GM12878 (cell line): ENCODE measurements around the gene HSP90AB1. TPM values are rescaled to one million over a fixed set of nuclear protein-coding genes. Genes with fewer than 3 reads are reported as not detected.

Source experiments
- BMI1 ChIP-seq: fragments of 450-650 bp; IDR thresholded peaks from 2 replicates; pipeline ENCODE4 v1.6.1; 2016; ENCODE audit warnings: mild to moderate bottlenecking, moderate library complexity, borderline replicate concordance
- DPF2 ChIP-seq: fragments of 450-650 bp; IDR thresholded peaks from 2 replicates; pipeline ENCODE4 v1.6.1; 2017; ENCODE audit warnings: mild to moderate bottlenecking
- EGR1 ChIP-seq, 2 experiments: IDR thresholded peaks; 1 replicate in 1 of 2; 2 replicates in 1 of 2; pipeline ENCODE4 v1.6.1; 2011 to 2012; ENCODE audit warnings: low read depth in 2 of 2, low read length in 2 of 2, borderline replicate concordance in 1 of 2, mild to moderate bottlenecking in 1 of 2, moderate library complexity in 1 of 2
- MEF2A ChIP-seq: IDR thresholded peaks from 2 replicates; pipeline ENCODE4 v1.6.1; 2011; ENCODE audit warnings: low read depth, mild to moderate bottlenecking, low read length, moderate library complexity; ENCODE audit not compliant: insufficient read depth
- MYC ChIP-seq: IDR thresholded peaks from 2 replicates; pipeline ENCODE4 v1.6.1; 2011; ENCODE audit warnings: mild to moderate bottlenecking, low read length, moderate library complexity, inconsistent platforms; ENCODE audit not compliant: insufficient read depth, insufficient replicate concordance, insufficient read length, severe bottlenecking
- NFIC ChIP-seq: IDR thresholded peaks from 2 replicates; pipeline ENCODE4 v1.6.1; 2012; ENCODE audit warnings: low read depth, mild to moderate bottlenecking, inconsistent platforms, low read length, moderate library complexity
- RAD21 ChIP-seq: IDR thresholded peaks from 2 replicates; pipeline ENCODE4 v1.6.1; 2011; ENCODE audit warnings: mild to moderate bottlenecking, low read depth, low read length, moderate library complexity; ENCODE audit not compliant: insufficient read depth
- SP1 ChIP-seq: IDR thresholded peaks from one replicate; pipeline ENCODE4 v1.6.1; 2011; ENCODE audit warnings: low read depth, low read length
- ZNF217 ChIP-seq: fragments of 450-650 bp; IDR thresholded peaks from 2 replicates; pipeline ENCODE4 v1.6.1; 2017; ENCODE audit warnings: antibody characterized with exemption, mild to moderate bottlenecking
- polyA plus RNA-seq, 11 experiments: library from polyadenylated mRNA; depleted of rRNA in 4 of 11; unstranded in 6 of 11; stranded (reverse) in 5 of 11; fragments of >200 nt; fragmentation: Nextera tagmentation in 4 of 11; fragmentation: Illumina TruSeq in 1 of 11; extraction: Ambion mirVana in 4 of 11; extraction: Trizol in 1 of 11; gene quantifications; 1 replicate in 1 of 11; 2 replicates in 10 of 11; pipeline versions ENCODE4 v1.2.1 to v1.2.3, GENCODE V29; 2011 to 2016; ENCODE audit warnings: inconsistent platforms in 2 of 11, missing spikeins in 2 of 11, low read depth in 1 of 11
- total RNA-seq, 4 experiments: library from RNA; depleted of rRNA in 3 of 4; stranded (reverse); fragments of >200 nt in 3 of 4; fragmentation: Illumina TruSeq in 1 of 4; extraction: Trizol in 1 of 4; gene quantifications; 2 replicates each; pipeline versions ENCODE4 v1.2.1 to v1.2.3, GENCODE V29; 2013 to 2021
- TF ChIP-seq, protein P1 (sequence below): fragments of 450-650 bp; conservative IDR thresholded peaks from 2 replicates; pipeline ENCODE4 v1.6.1; 2017; ENCODE audit warnings: mild to moderate bottlenecking, moderate library complexity

Gene HSP90AB1
- total and polyA plus RNA-seq, 10 of the 15 experiments (the other 5 are each of a cell fraction or from before 2014, with no cell fraction given): 988 to 1,682 (median 1,146) TPM

- TF ChIP-seq DPF2: peak; percentile 89; the same call in 1 of the 2 replicates
- peak; percentile 55 for TF ChIP-seq SP1
- peak; percentile 42; the same call in 1 of the 2 replicates for TF ChIP-seq ZNF217
- TF ChIP-seq RAD21: no peak
- peak in 1 of 2 experiments; percentile 95; a peak in 2 of 3 replicates for TF ChIP-seq EGR1 (IDR thresholded peaks at IDR 0.05; ENCODE audit: borderline replicate concordance in 1 of 2, low read depth in 2 of 2, low read length in 2 of 2)
- no peak for TF ChIP-seq NFIC
- no peak for TF ChIP-seq MYC
- no peak for TF ChIP-seq MEF2A
- TF ChIP-seq BMI1: peak; percentile 65; the same call in 1 of the 2 replicates
- TF ChIP-seq, protein P1, sequence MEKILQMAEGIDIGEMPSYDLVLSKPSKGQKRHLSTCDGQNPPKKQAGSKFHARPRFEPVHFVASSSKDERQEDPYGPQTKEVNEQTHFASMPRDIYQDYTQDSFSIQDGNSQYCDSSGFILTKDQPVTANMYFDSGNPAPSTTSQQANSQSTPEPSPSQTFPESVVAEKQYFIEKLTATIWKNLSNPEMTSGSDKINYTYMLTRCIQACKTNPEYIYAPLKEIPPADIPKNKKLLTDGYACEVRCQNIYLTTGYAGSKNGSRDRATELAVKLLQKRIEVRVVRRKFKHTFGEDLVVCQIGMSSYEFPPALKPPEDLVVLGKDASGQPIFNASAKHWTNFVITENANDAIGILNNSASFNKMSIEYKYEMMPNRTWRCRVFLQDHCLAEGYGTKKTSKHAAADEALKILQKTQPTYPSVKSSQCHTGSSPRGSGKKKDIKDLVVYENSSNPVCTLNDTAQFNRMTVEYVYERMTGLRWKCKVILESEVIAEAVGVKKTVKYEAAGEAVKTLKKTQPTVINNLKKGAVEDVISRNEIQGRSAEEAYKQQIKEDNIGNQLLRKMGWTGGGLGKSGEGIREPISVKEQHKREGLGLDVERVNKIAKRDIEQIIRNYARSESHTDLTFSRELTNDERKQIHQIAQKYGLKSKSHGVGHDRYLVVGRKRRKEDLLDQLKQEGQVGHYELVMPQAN: no peak
Measured at GRCh38 chr6:44257753-44258324, 10.9 kb downstream of the HSP90AB1 start (continued).
